Measurements from ENCODE around the gene GBE1.

Gene GBE1

DNA sequence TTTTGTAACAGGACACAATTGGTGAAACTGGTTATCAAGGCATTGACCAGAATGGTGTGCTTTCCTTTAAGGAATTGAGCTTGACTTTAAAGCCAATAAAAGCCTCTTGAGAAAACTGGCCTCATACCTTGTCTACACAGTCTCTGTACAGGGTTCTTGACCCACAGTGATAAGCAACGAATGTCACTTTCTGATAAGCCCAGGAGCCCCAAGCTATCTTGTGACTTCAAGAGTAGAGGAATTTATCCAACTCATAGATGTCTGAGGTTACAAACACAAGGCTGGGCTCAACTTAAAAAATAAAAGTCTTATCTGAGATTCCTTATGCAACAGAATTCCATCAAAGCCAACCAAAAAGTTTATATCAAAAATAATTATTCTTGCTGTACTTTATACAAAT lies 212.1 kb downstream of the GBE1 start:
- POLR2A ChIA-PET (ENCODE audit: low non-redundant PET), result interaction anchor here (0.6 kb wide), 1 partner anchor 233 kb away, joined by 3 read pairs; no protein-coding TSS in a partner anchor
- no peak overlapping the region for H3K27ac ChIP-seq
- CTCF ChIA-PET, result no interaction called here
- no peak for DNase-seq (ENCODE audit: low spot score)
- TF ChIP-seq, protein P1, sequence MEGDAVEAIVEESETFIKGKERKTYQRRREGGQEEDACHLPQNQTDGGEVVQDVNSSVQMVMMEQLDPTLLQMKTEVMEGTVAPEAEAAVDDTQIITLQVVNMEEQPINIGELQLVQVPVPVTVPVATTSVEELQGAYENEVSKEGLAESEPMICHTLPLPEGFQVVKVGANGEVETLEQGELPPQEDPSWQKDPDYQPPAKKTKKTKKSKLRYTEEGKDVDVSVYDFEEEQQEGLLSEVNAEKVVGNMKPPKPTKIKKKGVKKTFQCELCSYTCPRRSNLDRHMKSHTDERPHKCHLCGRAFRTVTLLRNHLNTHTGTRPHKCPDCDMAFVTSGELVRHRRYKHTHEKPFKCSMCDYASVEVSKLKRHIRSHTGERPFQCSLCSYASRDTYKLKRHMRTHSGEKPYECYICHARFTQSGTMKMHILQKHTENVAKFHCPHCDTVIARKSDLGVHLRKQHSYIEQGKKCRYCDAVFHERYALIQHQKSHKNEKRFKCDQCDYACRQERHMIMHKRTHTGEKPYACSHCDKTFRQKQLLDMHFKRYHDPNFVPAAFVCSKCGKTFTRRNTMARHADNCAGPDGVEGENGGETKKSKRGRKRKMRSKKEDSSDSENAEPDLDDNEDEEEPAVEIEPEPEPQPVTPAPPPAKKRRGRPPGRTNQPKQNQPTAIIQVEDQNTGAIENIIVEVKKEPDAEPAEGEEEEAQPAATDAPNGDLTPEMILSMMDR (conservative IDR thresholded peaks at IDR 0.05; ENCODE audit: low read depth), result no peak

- CTCF ChIA-PET, result no interaction called here
- TF ChIP-seq, protein P1 (conservative IDR thresholded peaks at IDR 0.05; ENCODE audit: low read depth), result no peak
- POLR2A ChIA-PET (ENCODE audit: low non-redundant PET), result no interaction called here
- no peak overlapping the region for H3K27ac ChIP-seq
- no peak for DNase-seq (ENCODE audit: low spot score)
Measured at GRCh38 chr3:81545572-81545971, 215.9 kb downstream of the GBE1 start.

GRCh38 chr3:81544385-81544784 lies 217.1 kb downstream of the GBE1 start:
- POLR2A ChIA-PET (ENCODE audit: low non-redundant PET), result no interaction called here
- no peak overlapping the region for H3K27ac ChIP-seq
- TF ChIP-seq, protein P1 (conservative IDR thresholded peaks at IDR 0.05; ENCODE audit: low read depth), result no peak
- DNase-seq (ENCODE audit: low spot score), result no peak
- CTCF ChIA-PET, result interaction anchor here (0.7 kb wide), 1 partner anchor 15 kb away, joined by 3 read pairs; no protein-coding TSS in a partner anchor

- TF ChIP-seq, protein P1 (conservative IDR thresholded peaks at IDR 0.05; ENCODE audit: low read depth), result no peak
- ChIA-PET CTCF (no interaction called here), POLR2A (ENCODE audit: low non-redundant PET) (no interaction called here)
- no peak for DNase-seq (ENCODE audit: low spot score)
- no peak overlapping the region for H3K27ac ChIP-seq
Measured at GRCh38 chr3:81540787-81541186, 220.7 kb downstream of the GBE1 start.

DNA sequence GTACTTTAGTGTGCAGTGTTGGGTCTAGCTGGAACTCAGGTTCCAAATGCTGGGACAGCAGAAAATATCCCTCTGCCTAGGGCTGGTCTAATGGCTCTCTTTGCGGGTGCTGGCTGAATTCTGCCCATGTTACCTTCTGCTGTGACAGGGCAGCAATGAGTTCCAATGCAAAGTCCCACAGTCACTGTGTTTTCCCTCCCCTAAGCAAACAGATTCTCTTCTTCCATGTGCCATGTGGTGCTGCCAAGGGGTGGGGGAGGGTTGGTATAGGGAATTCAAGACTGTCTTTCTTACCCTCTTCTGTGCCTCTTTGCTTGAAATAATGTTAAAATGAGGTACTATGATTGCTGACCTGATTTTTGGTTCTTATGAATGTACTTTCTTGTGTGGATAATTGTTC lies 229.6 kb downstream of the GBE1 start:
- no peak overlapping the region for H3K27ac ChIP-seq
- POLR2A ChIA-PET (ENCODE audit: low non-redundant PET), result no interaction called here
- DNase-seq (ENCODE audit: low spot score), result no peak
- CTCF ChIA-PET, result interaction anchor here (0.6 kb wide), 1 partner anchor 15 kb away, joined by 4 read pairs; no protein-coding TSS in a partner anchor
- TF ChIP-seq, protein P1 (conservative IDR thresholded peaks at IDR 0.05; ENCODE audit: low read depth), result no peak

DNA sequence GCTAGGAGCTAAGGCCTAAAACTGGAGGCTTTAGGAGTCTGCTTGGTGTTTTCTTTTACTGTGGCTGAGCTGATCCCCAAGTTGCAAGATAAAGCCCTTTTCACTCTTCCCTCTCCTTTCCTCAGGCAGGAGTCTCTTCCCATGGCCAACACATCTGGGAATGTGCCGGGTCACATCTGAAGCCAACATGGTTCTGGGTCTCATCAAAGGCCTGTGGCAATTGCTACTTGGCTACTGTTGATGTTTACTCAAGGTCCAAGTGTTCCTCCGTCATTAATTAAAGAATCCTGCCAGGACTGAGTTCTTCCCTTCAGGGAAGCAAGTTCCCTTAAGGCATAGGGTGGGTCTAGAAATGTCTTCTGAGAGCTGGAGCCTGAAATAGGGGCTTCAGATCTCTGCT lies 230.2 kb downstream of the GBE1 start:
- ChIA-PET POLR2A (ENCODE audit: low non-redundant PET) (no interaction called here), CTCF (interaction anchor here (0.5 kb wide), 1 partner anchor 136 kb away, joined by 3 read pairs; no protein-coding TSS in a partner anchor)
- no peak for DNase-seq (ENCODE audit: low spot score)
- TF ChIP-seq, protein P1 (conservative IDR thresholded peaks at IDR 0.05; ENCODE audit: low read depth), result no peak
- no peak overlapping the region for H3K27ac ChIP-seq

Data from RWPE1 (cell line).